Activated naive CD8-positive, alpha-beta T cell treated with anti-CD3 and anti-CD28 coated beads, Interleukin-2, amount 10 ng/mL, durations not matched to agents 7 days and 5 days (primary cell): Measurements from ENCODE around the gene USP32. TPM values are rescaled to one million over a fixed set of nuclear protein-coding genes. Genes with fewer than 3 reads are reported as not detected.
A peak's percentile ranks its signal among the peaks of the same experiment; 100 is the strongest.
"Not testable (repeated sequence)": the region's sequence is repeated elsewhere in the genome, so short reads cannot be mapped to it uniquely, and the experiment has no call there.

Experiments
- ATAC-seq: fragments of 150-1000 bp; cut with Tn5 transposase; one replicate; pipeline ENCODE4 v1.10.0; 2021; ENCODE audit warnings: low read depth, moderate library complexity
- POLR2A ChIA-PET: fragments of 350-600 bp; sonication (Branson Sonifier 250); formaldehyde crosslinking; loops from one replicate; lab custom pipeline; 2021; ENCODE audit warnings: antibody characterized with exemption; lab: Charles Lee
- DNase-seq: peaks from one replicate; pipeline ENCODE4 v3.0.0; 2021
- H3K27ac Mint-ChIP-seq: one replicate; pipeline ENCODE4 v1.8.0; 2022; ENCODE audit warnings: mild to moderate bottlenecking, mixed read lengths
- H3K27me3 Mint-ChIP-seq: one replicate; pipeline ENCODE4 v1.8.0; 2022; ENCODE audit warnings: mild to moderate bottlenecking, moderate library complexity, mixed read lengths
- H3K36me3 Mint-ChIP-seq: one replicate; pipeline ENCODE4 v1.8.0; 2021; ENCODE audit warnings: mild to moderate bottlenecking, mixed read lengths
- H3K4me1 Mint-ChIP-seq: one replicate; pipeline ENCODE4 v1.8.0; 2021; ENCODE audit warnings: mixed read lengths
- H3K4me3 Mint-ChIP-seq: one replicate; pipeline ENCODE4 v1.8.0; 2022; ENCODE audit warnings: mild to moderate bottlenecking, moderate library complexity, mixed read lengths
- H3K9me3 Mint-ChIP-seq: one replicate; pipeline ENCODE4 v1.8.0; 2021; ENCODE audit warnings: mixed read lengths
- total RNA-seq, 2 experiments: library from RNA; stranded (reverse); gene quantifications; one replicate each; pipeline ENCODE4 v1.2.3, GENCODE V29; 2021

Gene USP32
- total RNA-seq, 2 experiments from 2014 or later, result 37.0 to 38.5 TPM

DNA sequence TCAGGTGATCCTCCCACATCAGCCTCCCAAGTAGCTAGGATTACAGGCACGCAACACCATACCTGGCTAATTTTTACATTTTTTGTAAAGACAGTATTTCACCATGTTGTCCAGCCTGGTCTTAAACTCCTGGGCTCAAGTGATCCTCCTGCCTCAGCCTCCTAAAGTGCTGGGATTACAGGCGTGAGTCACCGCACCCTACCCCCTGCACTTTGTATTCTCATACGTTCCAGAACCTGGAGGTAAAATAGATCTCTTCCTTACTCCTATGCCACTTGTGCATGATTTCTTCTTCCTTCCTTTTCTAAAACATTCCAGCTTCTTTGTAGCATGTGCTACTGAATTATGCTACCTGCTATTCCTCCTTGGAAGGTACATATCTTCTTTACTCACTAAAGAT is 197.8 kb downstream of the USP32 start:
- peaks cover 24% of the 10 kb centered on the region for H3K36me3 Mint-ChIP-seq
- H3K9me3 Mint-ChIP-seq, H3K27ac Mint-ChIP-seq, ATAC-seq, H3K27me3 Mint-ChIP-seq, DNase-seq, H3K4me3 Mint-ChIP-seq, H3K4me1 Mint-ChIP-seq, POLR2A ChIA-PET: not testable (repeated sequence)

- Mint-ChIP-seq H3K36me3 (peaks cover 30% of the 10 kb centered on the region), H3K27ac (no peak overlapping the region), H3K4me1 (no peaks in the 10 kb centered on the region), H3K4me3 (no peak overlapping the region), H3K9me3 (no peaks in the 10 kb centered on the region), H3K27me3 (no peaks in the 10 kb centered on the region)
- no peak for DNase-seq
- POLR2A ChIA-PET, result no interaction called here
- ATAC-seq, result no peak
Observed at GRCh38 chr17:60193482-60193881, 198.5 kb downstream of the USP32 start.

GRCh38 chr17:60193032-60193431 is 198.9 kb downstream of the USP32 start:
- H3K4me1 Mint-ChIP-seq, POLR2A ChIA-PET, H3K27ac Mint-ChIP-seq, H3K9me3 Mint-ChIP-seq, DNase-seq, H3K27me3 Mint-ChIP-seq, H3K4me3 Mint-ChIP-seq, ATAC-seq: not testable (repeated sequence)
- H3K36me3 Mint-ChIP-seq, result peaks cover 31% of the 10 kb centered on the region

GRCh38 chr17:60190032-60190431 is 201.9 kb downstream of the USP32 start:
- H3K27me3 Mint-ChIP-seq, H3K27ac Mint-ChIP-seq, H3K9me3 Mint-ChIP-seq, POLR2A ChIA-PET, DNase-seq, ATAC-seq, H3K4me1 Mint-ChIP-seq, H3K4me3 Mint-ChIP-seq: not testable (repeated sequence)
- peaks cover 23% of the 10 kb centered on the region for H3K36me3 Mint-ChIP-seq

DNA sequence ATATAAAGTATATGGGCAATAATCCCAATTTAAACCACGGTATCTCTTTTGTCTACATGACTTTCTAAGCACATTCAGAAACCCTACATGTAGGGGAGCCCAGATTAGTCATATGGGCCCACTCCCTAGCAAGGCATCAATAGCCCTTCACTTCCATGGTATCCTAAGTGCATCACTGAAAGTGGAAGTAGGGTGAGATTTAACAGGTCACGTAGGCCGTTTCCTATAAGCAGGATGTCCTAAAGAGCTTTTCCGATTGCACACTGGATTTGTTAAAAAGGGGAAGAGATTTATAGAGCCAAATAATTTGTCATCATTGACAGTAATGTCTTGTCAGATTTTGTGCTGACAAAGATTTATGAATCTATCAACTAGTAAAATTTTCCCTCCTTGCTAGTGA is 203.2 kb downstream of the USP32 start:
- Mint-ChIP-seq H3K4me3 (no peak overlapping the region), H3K36me3 (peaks cover 22% of the 10 kb centered on the region), H3K27me3 (no peaks in the 10 kb centered on the region), H3K27ac (no peak overlapping the region), H3K4me1 (no peaks in the 10 kb centered on the region), H3K9me3 (no peaks in the 10 kb centered on the region)
- DNase-seq (no peak), ATAC-seq (no peak)
- POLR2A ChIA-PET, result no interaction called here

DNA sequence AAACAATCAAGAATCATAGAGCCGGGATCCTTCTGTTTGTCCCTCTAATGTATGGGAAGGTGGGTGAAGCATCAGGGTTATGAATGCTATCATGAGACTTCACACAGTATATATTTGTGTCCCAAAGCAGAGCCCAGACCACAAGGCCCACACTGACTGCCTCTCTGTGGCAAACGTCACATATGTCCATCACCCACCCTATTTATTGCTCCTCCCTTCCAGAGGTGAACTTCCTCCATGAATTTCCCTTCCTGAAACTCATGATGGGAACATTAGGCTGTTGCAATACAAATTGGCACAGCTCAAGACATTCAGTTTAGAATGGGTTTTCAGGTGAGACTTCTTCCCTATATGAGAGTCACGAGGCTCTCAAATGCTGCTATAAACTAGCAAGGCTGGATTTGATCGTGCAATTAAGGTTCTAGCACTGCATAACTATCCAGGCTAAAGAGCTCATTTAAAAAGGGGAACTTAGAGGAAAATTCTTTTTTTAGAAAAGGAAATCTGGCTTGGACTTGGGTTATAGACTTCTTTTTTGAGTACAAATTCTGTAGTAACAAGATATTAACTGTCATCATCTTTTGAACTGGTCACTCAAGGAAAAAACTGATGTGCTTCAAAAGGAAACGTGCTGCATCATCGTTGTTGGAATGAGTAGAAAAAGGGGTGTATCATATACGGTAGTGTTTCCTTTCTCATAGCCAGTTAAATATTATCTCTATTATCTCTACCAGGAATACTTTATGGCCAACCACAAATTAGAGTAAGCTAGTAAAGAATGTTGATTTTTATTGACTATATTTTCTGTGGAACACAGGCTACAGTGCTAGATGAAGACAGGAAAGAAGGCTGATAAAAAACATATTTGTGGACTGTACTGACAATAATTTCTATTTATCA is 204.8 kb downstream of the USP32 start:
- H3K9me3 Mint-ChIP-seq, H3K4me3 Mint-ChIP-seq, ATAC-seq, H3K4me1 Mint-ChIP-seq, POLR2A ChIA-PET, DNase-seq, H3K27me3 Mint-ChIP-seq, H3K27ac Mint-ChIP-seq: not testable (repeated sequence)
- peaks cover 22% of the 10 kb centered on the region for H3K36me3 Mint-ChIP-seq

GRCh38 chr17:60186372-60186771 is 205.6 kb downstream of the USP32 start:
- H3K27me3 Mint-ChIP-seq, POLR2A ChIA-PET, H3K9me3 Mint-ChIP-seq, H3K4me1 Mint-ChIP-seq, H3K4me3 Mint-ChIP-seq, DNase-seq, ATAC-seq, H3K27ac Mint-ChIP-seq: not testable (repeated sequence)
- H3K36me3 Mint-ChIP-seq, result peaks cover 22% of the 10 kb centered on the region

- H3K4me3 Mint-ChIP-seq, H3K27ac Mint-ChIP-seq, POLR2A ChIA-PET: not testable (repeated sequence)
Observed at GRCh38 chr17:60180380-60180779, 211.6 kb downstream of the USP32 start.

GRCh38 chr17:60178180-60178579 is 213.8 kb downstream of the USP32 start:
- H3K9me3 Mint-ChIP-seq, H3K36me3 Mint-ChIP-seq, H3K27me3 Mint-ChIP-seq, POLR2A ChIA-PET, H3K4me1 Mint-ChIP-seq, ATAC-seq, H3K4me3 Mint-ChIP-seq, H3K27ac Mint-ChIP-seq, DNase-seq: not testable (repeated sequence)

More at GRCh38 chr17:60180380-60180779, 211.6 kb downstream of the USP32 start:
- ATAC-seq, H3K36me3 Mint-ChIP-seq, H3K4me1 Mint-ChIP-seq, DNase-seq, H3K9me3 Mint-ChIP-seq, H3K27me3 Mint-ChIP-seq: not testable (repeated sequence)

DNA sequence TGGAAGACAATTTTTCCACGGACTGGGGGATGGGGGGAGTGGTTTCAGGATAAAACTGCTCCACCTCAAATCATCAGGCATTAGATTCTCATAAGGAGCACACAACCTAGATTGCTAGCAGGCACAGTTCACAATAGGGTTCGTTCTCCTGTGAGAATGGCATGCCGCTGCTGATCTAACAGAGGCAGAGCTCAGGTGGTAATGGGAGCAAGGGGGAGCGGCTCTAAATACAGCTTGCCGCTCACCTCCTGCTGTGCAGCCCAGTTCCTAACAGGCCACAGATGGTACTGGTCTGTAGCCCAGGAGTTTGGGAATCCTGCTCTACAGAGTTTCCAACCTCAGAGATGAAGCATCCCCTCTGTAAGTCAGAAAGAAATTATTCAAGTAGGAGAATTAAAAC is 215.2 kb downstream of the USP32 start:
- H3K27ac Mint-ChIP-seq, ATAC-seq, H3K27me3 Mint-ChIP-seq, H3K36me3 Mint-ChIP-seq, H3K4me1 Mint-ChIP-seq, DNase-seq, H3K4me3 Mint-ChIP-seq, H3K9me3 Mint-ChIP-seq, POLR2A ChIA-PET: not testable (repeated sequence)

DNA sequence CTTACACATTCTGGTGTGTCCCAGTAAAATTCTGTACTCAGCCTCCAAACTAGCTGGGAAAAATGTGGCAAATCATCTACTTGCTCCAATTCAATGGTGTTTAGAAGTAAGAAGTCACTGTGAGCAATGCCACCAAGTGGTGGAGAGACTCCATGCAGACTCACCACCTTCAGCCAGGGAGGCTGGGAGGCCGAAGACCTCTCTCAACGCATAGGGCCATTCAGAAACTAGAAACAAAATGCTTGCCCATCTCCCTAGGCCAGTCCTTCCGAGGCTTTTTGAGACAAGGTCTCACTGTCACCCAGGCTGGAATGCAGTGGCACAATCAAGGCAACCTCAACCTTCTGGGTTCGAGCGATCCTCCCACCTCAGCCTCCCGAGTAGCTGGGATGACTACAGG is 217.2 kb downstream of the USP32 start:
- POLR2A ChIA-PET, DNase-seq, H3K36me3 Mint-ChIP-seq, H3K4me3 Mint-ChIP-seq, H3K27me3 Mint-ChIP-seq, H3K27ac Mint-ChIP-seq, H3K9me3 Mint-ChIP-seq, ATAC-seq: not testable (repeated sequence)
- H3K4me1 Mint-ChIP-seq, result peaks cover 10% of the 10 kb centered on the region

- Mint-ChIP-seq H3K27ac (no peak overlapping the region), H3K9me3 (no peaks in the 10 kb centered on the region), H3K27me3 (no peaks in the 10 kb centered on the region), H3K4me1 (peaks cover 12% of the 10 kb centered on the region), H3K4me3 (no peak overlapping the region), H3K36me3 (peaks cover 1% of the 10 kb centered on the region)
- DNase-seq, result no peak
- POLR2A ChIA-PET, result no interaction called here
- no peak for ATAC-seq
Observed at GRCh38 chr17:60174035-60174434, 217.9 kb downstream of the USP32 start.

DNA sequence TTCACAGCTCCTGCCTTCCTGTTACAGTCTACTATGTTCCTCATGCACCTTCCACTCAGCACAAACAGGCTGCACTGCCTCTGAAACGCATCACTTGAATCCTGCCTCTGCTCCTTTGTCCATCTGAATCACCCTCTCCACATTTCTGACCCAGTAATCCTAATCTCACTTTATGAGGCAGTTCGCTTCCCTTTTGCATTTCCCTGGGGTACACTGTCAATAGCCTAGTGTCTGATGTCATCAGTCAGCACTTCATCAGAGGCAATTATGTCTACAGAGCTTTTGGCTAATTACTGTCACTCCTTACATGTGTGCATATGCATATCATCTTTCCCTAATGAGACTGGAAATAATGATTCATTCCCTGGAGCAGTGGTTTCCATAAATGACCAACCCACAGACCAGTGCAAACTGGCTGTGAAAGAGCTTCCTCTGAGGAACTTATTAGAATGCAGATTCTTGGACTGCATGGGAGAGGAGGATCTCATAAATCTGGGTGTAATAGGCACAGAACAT is 218.6 kb downstream of the USP32 start:
- Mint-ChIP-seq H3K36me3 (peaks cover 1% of the 10 kb centered on the region), H3K4me3 (no peak overlapping the region), H3K9me3 (no peaks in the 10 kb centered on the region), H3K27me3 (no peaks in the 10 kb centered on the region), H3K4me1 (peaks cover 12% of the 10 kb centered on the region), H3K27ac (peak overlapping the region; percentile 11)
- no peak for ATAC-seq
- POLR2A ChIA-PET, result no interaction called here
- no peak for DNase-seq

GRCh38 chr17:60171753-60172079 is 220.2 kb downstream of the USP32 start:
- POLR2A ChIA-PET, result no interaction called here
- Mint-ChIP-seq H3K9me3 (no peaks in the 10 kb centered on the region), H3K36me3 (peaks cover 1% of the 10 kb centered on the region), H3K27ac (no peak overlapping the region), H3K4me1 (peaks cover 15% of the 10 kb centered on the region), H3K27me3 (no peaks in the 10 kb centered on the region), H3K4me3 (no peak overlapping the region)
- DNase-seq (no peak), ATAC-seq (no peak)
